ENCODE data around the gene ADGRA3.
A peak's percentile ranks its signal among the peaks of the same experiment; 100 is the strongest.

The ADGRA3 gene

GRCh38 chr4:22515888-22516541 is at the start of gene ADGRA3:
ADGRA3 (minus strand) TSS chr4:22516066; CDS start chr4:22515784, 282 bp downstream.
- peak; percentile 75 for DNase-seq (ENCODE audit: low read depth, low spot score)
- peak within 1 kb of the TSS; percentile 59 for H3K4me3 ChIP-seq (ENCODE audit: low read depth, low read length)
- no peak for TF ChIP-seq CTCF (IDR thresholded peaks at IDR 0.05; ENCODE audit: low read depth, low read length)

GRCh38 chr4:22556495-22556894 is 40.6 kb upstream of the ADGRA3 start:
- DNase-seq (ENCODE audit: low read depth, low spot score): no peak
- in situ Hi-C loops (cut with HindIII; ENCODE audit: low sequenced_read_pairs): no loop called here
- no peak overlapping the region for H3K4me3 ChIP-seq (ENCODE audit: low read depth, low read length)
- no peak for TF ChIP-seq CTCF (IDR thresholded peaks at IDR 0.05; ENCODE audit: low read depth, low read length)

More at GRCh38 chr4:22515888-22516541, at the start of gene ADGRA3:
- in situ Hi-C loops (cut with HindIII; ENCODE audit: low sequenced_read_pairs): no loop called here

GRCh38 chr4:22554670-22555069 is 38.8 kb upstream of the ADGRA3 start:
- in situ Hi-C loops (cut with HindIII; ENCODE audit: low sequenced_read_pairs): no loop called here
- no peak for DNase-seq (ENCODE audit: low read depth, low spot score)
- H3K4me3 ChIP-seq (ENCODE audit: low read depth, low read length): no peak overlapping the region
- no peak for TF ChIP-seq CTCF (IDR thresholded peaks at IDR 0.05; ENCODE audit: low read depth, low read length)

- H3K4me3 ChIP-seq (ENCODE audit: low read depth, low read length): no peak overlapping the region
- in situ Hi-C loops (cut with HindIII; ENCODE audit: low sequenced_read_pairs): no loop called here
- no peak for DNase-seq (ENCODE audit: low read depth, low spot score)
- TF ChIP-seq CTCF (IDR thresholded peaks at IDR 0.05; ENCODE audit: low read depth, low read length): no peak
These were observed 37.7 kb upstream of the ADGRA3 start for GRCh38 chr4:22553560-22553959.

GRCh38 chr4:22552812-22553211 is 36.9 kb upstream of the ADGRA3 start:
- no peak for DNase-seq (ENCODE audit: low read depth, low spot score)
- in situ Hi-C loops (cut with HindIII; ENCODE audit: low sequenced_read_pairs): no loop called here
- no peak overlapping the region for H3K4me3 ChIP-seq (ENCODE audit: low read depth, low read length)
- TF ChIP-seq CTCF (IDR thresholded peaks at IDR 0.05; ENCODE audit: low read depth, low read length): no peak

GRCh38 chr4:22551550-22551949 is 35.7 kb upstream of the ADGRA3 start:
- in situ Hi-C loops (cut with HindIII; ENCODE audit: low sequenced_read_pairs): no loop called here
- no peak for DNase-seq (ENCODE audit: low read depth, low spot score)
- TF ChIP-seq CTCF (IDR thresholded peaks at IDR 0.05; ENCODE audit: low read depth, low read length): no peak
- H3K4me3 ChIP-seq (ENCODE audit: low read depth, low read length): no peak overlapping the region
